NCI-H774 (cell line): Measurements from ENCODE around the gene SMIM1.
A peak's percentile ranks its signal among the peaks of the same experiment; 100 is the strongest.

Experiments
- DNase-seq: peaks from one replicate; lab custom pipeline; 2025; lab: John Stamatoyannopoulos, UW

Gene SMIM1

DNA sequence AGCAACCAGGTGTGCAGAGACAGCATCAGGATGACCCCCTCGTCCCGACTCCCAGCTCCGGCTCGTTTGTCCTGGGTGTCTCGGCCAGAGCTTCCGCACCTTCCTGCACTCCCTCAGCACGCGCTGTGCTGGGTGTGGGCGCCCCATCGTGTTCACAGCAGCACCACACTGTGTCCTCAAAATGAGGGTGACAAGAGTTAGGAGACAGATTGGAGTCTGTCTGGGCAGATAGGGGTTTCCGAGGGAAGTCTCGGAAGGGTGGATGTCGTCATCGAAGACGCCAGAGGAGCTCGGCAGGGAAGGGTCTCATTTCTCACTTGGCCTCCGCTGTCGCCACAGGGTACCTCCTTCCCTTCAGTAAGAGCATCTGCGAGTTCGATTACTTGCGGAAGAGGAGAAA, 16.2 kb upstream of the SMIM1 start:
- no peak for DNase-seq

DNA sequence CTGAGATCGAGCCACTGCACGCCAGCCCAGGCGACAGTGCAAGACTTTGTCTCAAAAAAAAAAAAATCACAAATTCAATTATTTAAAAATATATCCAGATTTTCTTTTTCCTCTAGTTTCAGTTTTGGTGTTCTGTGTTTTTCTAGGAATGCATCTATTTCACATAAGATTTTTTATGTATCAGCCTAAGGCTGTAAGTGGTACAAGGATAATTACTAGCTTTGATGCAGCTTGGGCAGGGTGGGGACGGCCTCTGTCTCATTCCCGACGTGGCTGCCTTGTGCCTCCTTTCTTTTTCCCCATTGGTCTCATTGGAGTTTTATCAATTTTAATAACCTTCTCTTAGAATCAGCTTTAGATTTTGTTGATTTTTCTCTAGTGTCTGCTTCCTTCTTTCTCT, 13.4 kb upstream of the SMIM1 start:
- no peak for DNase-seq

DNA sequence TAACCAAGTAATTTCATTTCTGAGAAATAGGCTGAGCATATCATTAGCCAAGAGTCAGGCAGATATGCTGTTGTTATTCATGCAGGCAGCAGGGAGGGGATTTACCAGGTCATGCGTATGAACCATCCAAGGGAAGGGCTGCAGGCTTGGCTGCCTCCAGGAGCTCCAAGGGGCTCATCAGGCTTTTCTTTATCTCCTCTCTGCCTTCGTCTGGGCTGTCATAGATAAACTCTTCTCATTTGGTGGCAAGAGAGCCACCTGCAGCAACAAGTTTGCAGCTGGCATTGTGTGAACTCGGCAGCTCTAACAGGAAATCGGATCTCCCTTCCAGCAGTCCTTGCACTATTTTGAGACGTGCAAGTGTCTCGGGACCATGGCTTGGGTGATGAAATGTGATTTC, 12.8 kb upstream of the SMIM1 start:
- no peak for DNase-seq

DNA sequence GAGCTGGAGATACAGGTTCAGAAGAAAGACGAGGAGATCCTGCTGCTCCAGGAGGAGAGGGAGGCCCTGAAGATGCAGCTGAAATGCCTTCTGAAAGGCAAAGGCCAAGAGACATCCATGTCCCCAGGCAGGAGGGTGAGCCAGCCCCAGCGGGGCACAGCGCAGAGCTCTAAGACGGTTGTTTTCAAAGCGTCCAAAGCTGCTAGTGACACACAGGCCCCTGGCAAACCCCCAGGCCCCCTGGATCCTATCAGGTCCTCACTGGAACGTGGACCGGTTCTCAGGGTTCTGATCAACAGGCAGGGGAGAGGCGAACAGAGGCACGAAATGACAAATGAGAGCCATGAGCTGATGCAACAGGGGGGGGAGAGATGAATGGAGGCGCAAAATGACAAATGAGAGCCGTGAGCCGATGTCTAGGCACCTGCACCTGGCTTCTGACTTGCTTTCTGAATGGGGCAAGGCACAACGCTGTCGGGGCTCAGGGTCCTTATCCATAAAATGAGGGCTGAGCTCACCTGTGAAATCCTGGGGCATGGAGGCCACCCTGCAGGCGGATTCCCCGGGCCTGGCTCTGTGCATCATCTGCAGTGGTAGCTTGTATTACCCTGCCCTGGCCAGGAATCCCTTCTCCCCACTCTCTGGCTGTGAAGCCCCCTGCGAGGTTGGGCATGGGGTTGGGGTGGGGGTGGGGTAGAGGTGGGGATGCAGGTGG, 11.1 kb upstream of the SMIM1 start:
- no peak for DNase-seq

DNA sequence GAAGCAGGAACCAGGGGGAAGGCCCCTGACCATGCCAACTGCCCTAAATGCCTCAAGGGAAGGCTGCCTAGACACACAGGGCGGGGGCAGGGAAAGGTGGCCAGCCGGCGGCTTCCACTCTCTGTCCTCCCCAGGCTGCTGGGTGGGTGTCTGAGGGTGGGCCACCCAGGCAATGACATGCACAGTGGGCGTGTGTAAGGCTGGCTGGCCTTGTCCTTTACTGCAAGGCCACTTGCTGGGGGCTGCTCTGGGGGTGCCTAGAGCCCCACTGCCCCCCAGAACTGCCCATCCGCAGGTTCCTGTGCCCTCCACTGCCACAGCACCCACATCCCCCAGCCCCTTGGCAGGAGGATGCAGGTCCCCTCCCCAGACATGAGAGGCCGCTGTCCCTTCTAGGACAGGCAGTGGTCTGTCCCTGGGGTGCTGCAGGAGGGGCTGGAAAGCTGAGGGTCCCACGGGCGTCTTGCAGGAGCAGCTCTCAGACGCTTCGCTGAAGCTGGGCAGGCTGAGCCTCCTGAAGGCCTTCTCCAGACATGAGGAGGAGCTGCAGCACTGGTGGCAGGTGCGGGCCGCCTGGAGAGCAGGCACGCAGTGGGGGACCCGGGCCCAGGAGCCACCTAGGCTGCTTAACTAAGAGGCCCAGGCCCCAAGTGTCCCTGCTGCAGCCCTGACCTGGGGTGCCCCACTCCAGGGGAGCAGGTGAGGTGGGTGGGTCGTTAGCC, 10.2 kb upstream of the SMIM1 start:
- no peak for DNase-seq

DNA sequence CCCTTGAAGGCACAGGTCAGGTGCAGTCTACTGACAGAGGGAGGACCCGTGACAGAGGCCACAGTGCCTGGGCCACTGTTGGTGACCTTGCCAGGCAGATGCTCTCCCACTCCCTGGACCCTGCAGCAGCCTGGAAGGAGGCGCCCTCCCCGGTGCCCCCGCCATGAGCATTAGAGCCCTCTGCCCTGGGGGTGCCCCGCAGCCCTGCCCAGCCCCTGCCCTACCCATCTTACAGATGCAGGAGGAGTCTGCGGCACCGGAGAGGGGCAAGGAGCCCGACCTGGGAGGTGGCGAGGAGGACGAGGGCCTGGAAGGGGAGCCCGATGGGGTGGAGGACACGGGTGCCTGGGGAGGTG, 9.7 kb upstream of the SMIM1 start:
- no peak for DNase-seq

DNA sequence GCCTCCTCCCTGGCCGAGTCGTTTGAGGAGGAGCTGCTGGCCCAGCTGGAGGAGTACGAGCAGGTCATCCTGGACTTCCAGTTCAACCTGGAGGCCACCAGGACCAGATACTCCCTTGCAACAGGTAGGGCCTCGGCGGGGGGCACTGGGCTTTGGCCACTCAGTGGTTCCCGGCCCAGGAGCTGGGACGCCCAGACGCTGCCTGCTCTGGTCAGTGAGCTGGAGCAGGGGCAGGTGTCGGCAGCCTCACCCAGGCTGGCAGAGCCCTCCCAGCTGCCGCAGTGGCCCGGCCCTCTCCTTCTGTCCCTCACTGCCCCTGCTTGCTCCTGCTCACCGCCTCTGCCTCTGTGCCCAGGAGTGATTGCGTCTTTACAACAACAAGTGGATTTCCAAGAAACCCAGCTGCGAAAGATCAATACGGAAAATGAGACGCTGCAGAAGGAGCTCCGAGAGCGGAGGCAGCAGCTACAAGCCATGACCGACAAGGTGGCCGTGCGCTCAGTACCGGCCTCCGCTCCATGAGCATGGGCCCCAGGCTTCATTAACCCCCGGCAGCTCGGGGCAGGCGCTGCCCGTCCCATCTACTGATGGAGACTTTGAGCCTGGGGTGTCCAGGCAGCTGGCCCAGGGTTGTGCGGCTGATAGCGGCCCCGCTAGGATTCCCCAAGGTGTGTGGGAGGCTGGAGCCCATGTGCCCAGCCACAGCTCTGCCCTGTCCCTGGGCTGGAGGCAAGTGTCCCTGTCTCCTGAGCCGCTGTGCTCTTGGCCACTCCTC, 9.0 kb upstream of the SMIM1 start:
- DNase-seq, result no peak

DNA sequence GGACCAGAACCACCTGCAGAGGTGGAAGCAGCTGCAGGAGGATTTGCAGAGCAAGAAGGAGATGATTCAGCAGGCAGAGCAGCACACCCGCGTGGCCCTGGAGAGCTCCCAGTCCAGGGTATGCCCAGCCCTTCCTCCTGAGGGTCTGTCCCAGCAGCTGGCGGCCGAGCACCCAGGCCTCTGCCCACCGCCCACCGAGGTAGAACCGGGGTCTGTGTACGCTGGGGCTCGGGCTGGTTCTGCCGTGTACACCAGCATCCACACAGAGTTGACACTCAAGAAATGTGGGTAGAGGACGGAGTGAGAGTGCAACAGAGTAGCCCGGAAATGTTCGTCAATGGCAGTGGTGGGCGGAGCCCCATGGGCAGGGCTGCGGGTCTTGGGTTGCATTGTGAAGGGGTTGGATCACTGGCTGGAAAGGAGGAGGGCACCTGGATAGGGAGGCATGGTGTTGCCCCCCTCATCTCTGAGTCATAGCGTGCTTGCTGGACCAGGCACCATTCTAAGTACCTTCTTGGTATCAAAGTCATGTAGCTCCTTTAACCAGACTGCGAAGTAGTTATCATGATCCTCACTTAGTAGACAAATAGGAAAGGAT, 5.1 kb upstream of the SMIM1 start:
- DNase-seq, result no peak

DNA sequence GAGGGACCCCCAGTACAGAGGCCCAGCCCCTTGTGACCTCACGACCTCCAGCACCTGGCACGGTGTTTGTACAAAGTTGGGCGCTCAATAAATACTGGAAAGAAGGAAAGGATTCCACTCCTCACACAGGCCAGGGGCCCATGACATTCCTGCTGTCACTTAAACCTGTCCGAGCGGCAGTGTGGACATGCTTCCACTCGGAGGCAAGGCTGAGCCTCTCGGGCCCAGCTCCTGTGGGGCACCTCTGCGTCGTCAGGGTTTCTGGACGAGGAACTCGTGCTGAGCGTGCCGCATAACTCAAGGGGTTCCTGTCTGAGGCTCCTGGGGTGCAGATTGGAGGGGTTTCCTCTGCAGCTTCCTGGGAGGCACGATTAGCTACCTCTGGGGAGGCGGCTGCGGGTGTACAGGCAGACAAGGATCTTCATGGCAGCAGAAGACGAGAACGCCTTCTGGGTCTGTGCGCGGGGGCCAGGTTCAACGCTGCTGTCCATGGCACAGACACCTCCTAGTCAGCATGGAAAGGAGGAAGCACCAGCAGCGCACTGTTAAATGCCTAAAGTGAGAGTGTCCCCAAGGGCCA, 3.6 kb upstream of the SMIM1 start:
- no peak for DNase-seq

DNA sequence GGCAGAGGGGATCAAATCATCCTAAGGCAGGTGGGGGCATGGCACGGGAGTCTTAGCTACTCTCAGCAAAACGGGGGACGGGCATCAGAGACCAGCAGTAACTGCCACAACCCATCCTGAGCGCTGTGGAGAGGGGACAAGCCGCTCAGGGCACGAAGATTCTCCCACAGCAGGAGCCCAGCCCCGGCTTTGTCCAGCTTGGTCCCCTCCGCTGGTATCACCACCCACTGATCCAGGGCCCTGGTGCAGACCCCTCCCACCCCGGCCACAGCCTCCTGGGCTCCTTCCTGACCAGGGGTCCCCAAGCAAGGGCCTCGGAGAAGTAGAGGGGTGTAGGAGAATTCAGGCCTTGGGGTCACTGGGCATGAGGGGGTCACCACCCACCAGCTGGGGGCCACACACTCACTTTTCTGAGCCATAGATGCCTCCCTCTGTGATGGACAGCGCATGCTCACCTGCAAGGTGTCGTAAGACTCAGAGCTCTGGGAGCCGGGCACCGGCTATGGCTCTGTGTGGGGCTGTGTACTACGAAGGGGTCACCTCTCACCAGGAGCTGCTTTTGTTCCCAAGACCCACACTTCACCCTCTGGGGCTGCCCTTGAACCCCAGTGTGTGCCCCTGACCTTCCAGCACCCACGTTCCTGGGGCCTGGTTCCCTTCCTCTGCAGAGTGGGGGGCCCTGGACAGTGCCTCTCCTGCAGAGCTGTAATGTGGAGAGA, 2.3 kb upstream of the SMIM1 start:
- no peak for DNase-seq

DNA sequence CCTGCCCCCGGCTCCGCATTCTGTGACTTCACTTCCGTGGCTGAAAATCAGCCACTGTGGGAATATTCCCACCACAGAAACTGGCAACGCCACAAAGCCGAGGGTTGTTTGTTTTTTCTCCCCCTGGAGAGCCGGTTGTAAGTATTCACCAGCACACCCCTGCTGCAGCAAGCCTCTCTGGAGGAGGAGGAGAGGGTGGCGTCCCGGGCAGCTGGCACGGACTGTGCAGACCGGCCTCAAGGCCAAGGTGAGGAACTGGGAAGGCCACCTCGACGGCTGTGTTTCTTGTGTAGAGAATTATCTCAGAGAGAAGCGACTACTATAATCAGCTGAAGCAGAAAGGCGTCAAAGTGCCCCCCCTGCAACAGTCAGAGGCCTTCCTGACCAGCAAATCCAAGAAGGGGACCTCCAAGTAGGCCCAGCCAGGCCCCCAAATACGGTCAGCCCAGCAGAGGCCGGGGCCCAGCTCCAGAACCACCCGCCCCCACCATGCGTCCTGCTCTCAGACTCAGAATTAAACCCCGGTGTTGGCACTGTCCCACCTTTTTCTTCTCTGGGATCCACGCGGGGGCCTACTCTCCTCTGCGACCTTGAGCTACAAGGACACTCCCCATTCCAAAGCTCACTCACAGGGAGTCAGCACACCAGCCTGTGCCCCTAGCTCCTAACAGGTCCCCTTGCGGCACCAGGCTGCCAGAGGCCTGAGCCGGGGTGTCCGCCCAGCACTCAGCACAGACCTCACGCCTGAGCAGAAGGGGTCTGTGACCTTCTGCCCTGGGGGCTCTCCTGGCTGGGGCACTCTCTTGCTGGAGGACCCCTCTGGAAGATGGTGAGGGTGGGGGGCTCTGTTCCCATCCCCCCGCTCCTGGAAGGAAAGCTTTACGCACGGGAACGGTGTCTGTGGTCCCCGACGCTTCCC, 1.2 kb upstream of the SMIM1 start:
- DNase-seq, result no peak

DNA sequence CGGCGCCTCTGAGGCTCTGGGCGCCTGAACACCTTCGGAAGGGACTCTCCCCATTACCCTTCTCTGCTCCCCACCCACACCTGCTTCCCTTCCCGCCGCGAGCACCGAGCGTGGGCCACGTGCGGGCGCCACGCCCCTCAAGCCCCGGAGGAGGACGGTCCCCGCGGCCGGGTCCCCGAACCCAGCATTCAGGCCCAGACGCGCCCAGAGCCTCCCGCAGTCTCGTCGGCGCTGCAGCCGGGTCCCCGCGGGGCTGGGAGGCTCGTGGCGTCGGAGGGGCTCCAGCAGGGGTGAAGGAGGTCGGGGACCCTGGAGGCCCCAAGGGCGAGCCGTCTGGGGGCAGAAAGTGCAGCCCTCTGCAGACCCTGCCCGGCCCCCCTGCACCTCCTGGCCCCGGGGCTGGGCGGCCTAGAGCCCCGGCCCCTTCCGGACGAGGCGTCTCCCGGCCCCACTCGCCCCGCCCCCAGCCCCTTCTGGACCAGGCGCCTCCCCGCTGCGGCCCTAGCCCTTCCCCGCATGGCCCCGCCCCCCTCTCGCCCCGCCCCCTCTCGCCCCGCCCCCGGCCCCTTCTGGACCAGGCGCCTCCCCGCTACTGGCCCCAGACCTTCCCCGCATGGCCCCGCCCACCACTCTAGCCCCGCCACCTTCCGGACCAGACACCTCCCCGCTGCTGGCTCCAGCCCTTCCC, 378 bp upstream of the SMIM1 start:
- peak; percentile 35 for DNase-seq

DNA sequence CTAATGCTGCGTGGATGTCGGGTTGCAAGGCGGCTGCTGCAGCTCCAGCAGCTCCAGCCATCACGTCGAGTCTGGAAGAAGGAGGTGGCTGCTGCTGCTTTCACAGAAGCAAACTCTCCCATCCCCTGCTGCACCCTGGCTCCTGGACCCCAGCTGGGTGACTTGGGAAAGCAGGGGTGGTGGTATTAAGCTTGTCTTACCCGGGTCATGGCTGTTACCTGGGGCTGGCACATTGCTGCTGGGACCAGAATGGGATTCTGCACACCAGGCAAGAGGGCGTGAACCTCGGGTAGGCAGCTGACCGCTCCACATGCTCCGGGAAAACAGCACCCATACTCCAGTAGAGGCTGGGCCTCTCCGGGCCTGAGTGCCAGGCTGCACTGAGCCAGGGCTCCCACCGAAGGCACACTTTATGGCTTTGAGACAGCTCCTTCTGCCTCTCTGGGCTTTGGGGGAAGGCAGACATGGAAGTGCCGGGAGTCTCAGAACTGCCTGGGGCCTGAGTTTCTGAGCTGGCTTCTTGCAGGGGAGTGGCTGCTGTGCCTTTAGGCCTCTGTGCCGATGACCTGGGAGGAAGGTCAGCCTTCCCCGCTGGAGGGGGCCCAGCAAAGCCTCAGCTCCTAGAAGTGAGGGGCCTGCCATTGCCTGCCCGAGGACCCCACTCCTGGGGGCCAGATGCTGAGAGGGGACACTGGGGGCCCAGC, 1.2 kb downstream of the SMIM1 start:
- DNase-seq, result no peak

DNA sequence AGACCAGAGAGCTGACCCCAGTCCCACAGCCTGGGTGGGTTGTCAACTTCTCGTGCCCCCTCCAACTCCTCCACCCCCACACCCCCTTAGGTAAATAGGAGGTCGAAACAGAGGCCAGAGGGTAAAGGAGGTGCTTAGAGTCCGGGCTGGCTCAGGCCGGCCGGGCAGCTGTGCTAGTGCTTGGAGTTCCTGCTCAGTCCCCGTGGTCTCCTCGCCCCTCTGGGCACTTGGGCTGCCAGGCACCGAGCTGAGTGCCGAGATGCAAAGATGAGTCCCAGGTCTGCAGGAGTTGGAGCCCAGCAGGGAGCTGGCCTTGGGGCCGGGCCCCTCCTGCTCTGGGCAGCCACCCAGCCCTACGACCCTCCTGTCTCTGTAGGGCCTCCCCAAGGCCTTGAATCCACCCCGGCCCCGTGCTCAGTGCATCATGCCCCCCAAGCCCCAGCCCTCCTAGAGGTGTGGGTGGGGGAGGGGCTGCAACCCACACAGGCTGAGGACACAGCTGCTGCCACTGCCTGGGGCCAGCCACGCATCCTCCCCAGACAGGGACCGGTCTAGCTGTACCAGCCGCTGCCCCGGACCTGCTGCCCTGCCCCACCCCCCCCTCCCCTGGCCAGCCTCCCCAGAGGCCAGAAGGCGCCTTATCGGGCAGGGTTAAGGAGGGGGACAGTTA, 1.9 kb downstream of the SMIM1 start:
- DNase-seq, result no peak

DNA sequence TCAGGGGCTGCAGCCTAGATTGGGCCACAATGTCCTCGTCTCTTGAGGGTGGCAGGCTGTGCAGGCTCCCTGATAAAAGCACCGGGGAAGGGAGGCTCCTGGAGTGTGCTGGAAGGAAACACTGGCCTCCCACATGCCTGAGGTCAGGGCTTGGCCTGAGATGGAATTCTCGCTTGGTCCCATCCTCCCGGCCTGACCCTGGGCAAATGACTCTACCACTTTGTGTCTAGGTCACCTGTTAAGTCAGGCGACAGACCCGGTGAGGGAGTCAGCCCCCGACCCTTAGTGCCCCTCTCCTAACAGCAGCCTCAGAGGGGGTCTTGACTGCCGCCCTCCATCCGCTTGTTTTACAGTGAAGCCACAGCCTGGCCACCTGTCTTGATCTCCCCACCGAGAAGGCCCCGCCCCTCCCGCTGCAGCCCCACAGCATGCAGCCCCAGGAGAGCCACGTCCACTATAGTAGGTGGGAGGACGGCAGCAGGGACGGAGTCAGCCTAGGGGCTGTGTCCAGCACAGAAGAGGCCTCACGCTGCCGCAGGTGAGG, 2.5 kb downstream of the SMIM1 start:
- no peak for DNase-seq

DNA sequence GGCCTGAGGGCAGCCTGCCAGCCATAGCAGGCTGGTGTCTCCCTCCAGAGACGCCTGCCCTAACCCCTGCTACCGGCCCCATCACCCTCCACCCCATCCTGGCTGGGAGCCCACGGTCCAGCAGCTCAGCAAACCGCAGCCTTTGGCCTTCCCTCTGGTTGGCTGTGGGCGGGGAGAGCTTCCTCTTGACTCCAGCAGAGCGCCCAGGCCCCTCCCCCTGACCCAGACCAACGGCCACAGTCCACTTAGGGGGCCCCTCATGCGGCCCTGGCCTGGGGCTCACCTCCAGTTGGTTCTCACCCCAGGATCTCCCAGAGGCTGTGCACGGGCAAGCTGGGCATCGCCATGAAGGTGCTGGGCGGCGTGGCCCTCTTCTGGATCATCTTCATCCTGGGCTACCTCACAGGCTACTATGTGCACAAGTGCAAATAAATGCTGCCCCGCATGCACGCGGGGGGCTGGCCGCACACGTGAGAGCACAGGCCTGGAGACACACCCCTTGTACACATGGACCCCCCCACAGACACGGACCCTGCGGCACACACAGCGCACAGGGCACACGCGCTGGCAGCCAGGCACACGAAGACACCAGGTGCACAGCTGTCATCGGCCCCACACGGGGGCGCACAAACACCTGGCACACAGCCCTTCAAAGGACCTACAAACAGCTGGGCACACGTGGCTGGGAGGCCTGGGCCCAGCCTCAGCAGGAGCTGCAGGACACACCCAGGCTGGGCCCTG, 3.1 kb downstream of the SMIM1 start:
- DNase-seq, result peak; percentile 17

DNA sequence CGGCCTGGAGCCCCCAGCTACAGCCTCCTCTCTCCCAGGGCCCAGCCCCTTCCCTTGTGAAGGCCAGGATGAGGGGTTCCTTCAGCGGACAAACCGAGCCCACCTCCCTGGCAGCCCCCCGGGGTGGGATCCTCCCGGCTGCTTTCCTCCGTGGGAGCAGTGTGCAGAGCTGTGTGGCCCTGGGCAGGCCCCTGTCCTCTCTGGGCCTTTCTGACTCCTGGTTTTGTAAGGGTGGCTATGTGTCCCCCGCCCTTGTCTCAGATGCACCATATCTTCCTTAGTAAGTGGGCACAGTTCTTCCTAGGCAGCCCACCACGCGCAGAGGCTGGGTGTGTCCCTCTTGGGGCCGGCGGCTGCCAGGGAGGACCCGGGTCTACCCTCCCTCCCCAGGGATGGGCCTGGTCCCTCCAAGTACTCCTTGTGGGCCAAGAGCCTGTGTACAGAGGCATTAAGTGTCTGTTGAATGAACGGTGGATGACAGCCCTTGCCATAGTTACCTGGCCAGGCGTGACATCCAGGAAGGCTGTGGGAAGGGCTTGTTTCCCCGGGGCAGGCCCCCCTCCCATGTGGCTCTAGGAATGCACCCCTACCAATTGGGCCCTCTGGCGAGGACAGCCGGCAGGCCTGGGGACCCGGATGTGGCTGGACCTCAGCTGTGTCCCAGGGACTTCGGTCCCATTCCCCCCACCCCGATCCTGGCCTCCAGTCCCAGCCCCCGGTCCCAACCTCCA, 3.8 kb downstream of the SMIM1 start:
- DNase-seq, result no peak
